HEK293 (cell line): ENCODE results near the gene IPCEF1.

Experiments
- CTCF ChIA-PET: fragments of 350-600 bp; formaldehyde crosslinking; extraction: SDS; loops from one replicate; lab custom pipeline; 2021; ENCODE audit warnings: antibody characterized with exemption; lab: Yijun Ruan, JAX
- POLR2A ChIA-PET: fragments of 300-600 bp; formaldehyde crosslinking; extraction: SDS; loops from one replicate; lab custom pipeline; 2020; ENCODE audit warnings: antibody characterized with exemption, inconsistent platforms; lab: Yijun Ruan, JAX
- H3K27ac ChIP-seq: fragments of 200-500 bp; sonication (Bioruptor generic); 2 replicates; pipeline ENCODE4 v1.5.1; 2014; ENCODE audit warnings: low read depth, low read length, control low read depth, inconsistent platforms; ENCODE audit errors: extremely low read depth
- H3K36me3 ChIP-seq, 2 experiments: fragments of 200-500 bp in 1 of 2; sonication (Bioruptor generic) in 1 of 2; 1 replicate in 1 of 2; 2 replicates in 1 of 2; pipeline ENCODE4 v1.5.1; 2014 to 2017; ENCODE audit warnings: inconsistent platforms in 2 of 2, low read length in 2 of 2; ENCODE audit not compliant: control insufficient read depth in 2 of 2, insufficient read depth in 1 of 2
- H3K4me1 ChIP-seq: fragments of 200-500 bp; sonication (Bioruptor generic); 2 replicates; pipeline ENCODE4 v1.5.1; 2014; ENCODE audit warnings: mild to moderate bottlenecking, low read length, inconsistent platforms; ENCODE audit not compliant: control insufficient read depth, insufficient read depth
- H3K4me3 ChIP-seq: 2 replicates; pipeline ENCODE4 v1.5.1; 2011; ENCODE audit warnings: low read depth, mild to moderate bottlenecking, control low read depth, low read length, moderate library complexity
- H3K9me3 ChIP-seq: fragments of 200-500 bp; sonication (Bioruptor generic); 2 replicates; pipeline ENCODE4 v1.5.1; 2014; ENCODE audit warnings: low read depth, low read length, inconsistent platforms; ENCODE audit not compliant: control insufficient read depth, insufficient read depth
- KLF1 ChIP-seq: fragments of 450-650 bp; formaldehyde crosslinking; IDR thresholded peaks from 2 replicates; pipeline ENCODE4 v1.5.1; 2016; ENCODE audit warnings: missing biosample characterization, missing genetic modification characterization
- MYNN ChIP-seq: fragments of 450-650 bp; formaldehyde crosslinking; IDR thresholded peaks from 2 replicates; pipeline ENCODE4 v1.5.1; 2016; ENCODE audit warnings: missing biosample characterization, missing genetic modification characterization, borderline replicate concordance
- OSR2 ChIP-seq: fragments of 450-650 bp; formaldehyde crosslinking; IDR thresholded peaks from 2 replicates; pipeline ENCODE4 v1.5.1; 2016; ENCODE audit warnings: missing biosample characterization, missing genetic modification characterization
- WT1 ChIP-seq: fragments of 450-650 bp; formaldehyde crosslinking; IDR thresholded peaks from 2 replicates; pipeline ENCODE4 v1.5.1; 2016; ENCODE audit warnings: missing biosample characterization, missing genetic modification characterization
- ZNF140 ChIP-seq: fragments of 450-650 bp; formaldehyde crosslinking; IDR thresholded peaks from 2 replicates; pipeline ENCODE4 v1.5.1; 2016; ENCODE audit warnings: missing biosample characterization, missing genetic modification characterization
- ZNF2 ChIP-seq: fragments of 450-650 bp; formaldehyde crosslinking; IDR thresholded peaks from 2 replicates; pipeline ENCODE4 v1.5.1; 2016; ENCODE audit warnings: missing biosample characterization, missing genetic modification characterization
- ZNF530 ChIP-seq: fragments of 450-650 bp; formaldehyde crosslinking; IDR thresholded peaks from 2 replicates; pipeline ENCODE4 v1.5.1; 2016; ENCODE audit warnings: low read depth, missing biosample characterization, missing genetic modification characterization
- ZNF600 ChIP-seq: fragments of 450-650 bp; formaldehyde crosslinking; IDR thresholded peaks from 2 replicates; pipeline ENCODE4 v1.5.1; 2016; ENCODE audit warnings: missing biosample characterization, missing genetic modification characterization
- ZNF629 ChIP-seq: fragments of 450-650 bp; formaldehyde crosslinking; IDR thresholded peaks from 2 replicates; pipeline ENCODE4 v1.5.1; 2017; ENCODE audit warnings: missing biosample characterization, missing genetic modification characterization
- ZNF76 ChIP-seq: fragments of 450-650 bp; formaldehyde crosslinking; IDR thresholded peaks from 2 replicates; pipeline ENCODE4; 2016; ENCODE audit warnings: low read depth, missing biosample characterization, missing genetic modification characterization, borderline replicate concordance
- ZNF785 ChIP-seq: fragments of 450-650 bp; formaldehyde crosslinking; IDR thresholded peaks from 2 replicates; pipeline ENCODE4 v1.5.1; 2016; ENCODE audit warnings: missing biosample characterization, missing genetic modification characterization
- ZXDB ChIP-seq: fragments of 450-650 bp; formaldehyde crosslinking; IDR thresholded peaks from 2 replicates; pipeline ENCODE4 v1.5.1; 2016; ENCODE audit warnings: missing biosample characterization, missing genetic modification characterization
- TF ChIP-seq, protein P1 (sequence below): fragments of 450-650 bp; formaldehyde crosslinking; IDR thresholded peaks from 2 replicates; pipeline ENCODE4 v1.5.1; 2016; ENCODE audit warnings: missing biosample characterization, missing genetic modification characterization
- TF ChIP-seq, protein P2 (sequence below): fragments of 450-650 bp; formaldehyde crosslinking; IDR thresholded peaks from 2 replicates; pipeline ENCODE4 v1.5.1; 2016; ENCODE audit warnings: missing biosample characterization, missing genetic modification characterization
- TF ChIP-seq, protein P3 (sequence below): fragments of 450-650 bp; formaldehyde crosslinking; IDR thresholded peaks from 2 replicates; pipeline ENCODE4 v1.5.1; 2016; ENCODE audit warnings: missing biosample characterization, missing genetic modification characterization, low read depth
- TF ChIP-seq, protein P4 (sequence below): fragments of 450-650 bp; formaldehyde crosslinking; IDR thresholded peaks from 2 replicates; pipeline ENCODE4 v1.5.1; 2017; ENCODE audit warnings: missing biosample characterization, missing genetic modification characterization

IPCEF1 gene

DNA sequence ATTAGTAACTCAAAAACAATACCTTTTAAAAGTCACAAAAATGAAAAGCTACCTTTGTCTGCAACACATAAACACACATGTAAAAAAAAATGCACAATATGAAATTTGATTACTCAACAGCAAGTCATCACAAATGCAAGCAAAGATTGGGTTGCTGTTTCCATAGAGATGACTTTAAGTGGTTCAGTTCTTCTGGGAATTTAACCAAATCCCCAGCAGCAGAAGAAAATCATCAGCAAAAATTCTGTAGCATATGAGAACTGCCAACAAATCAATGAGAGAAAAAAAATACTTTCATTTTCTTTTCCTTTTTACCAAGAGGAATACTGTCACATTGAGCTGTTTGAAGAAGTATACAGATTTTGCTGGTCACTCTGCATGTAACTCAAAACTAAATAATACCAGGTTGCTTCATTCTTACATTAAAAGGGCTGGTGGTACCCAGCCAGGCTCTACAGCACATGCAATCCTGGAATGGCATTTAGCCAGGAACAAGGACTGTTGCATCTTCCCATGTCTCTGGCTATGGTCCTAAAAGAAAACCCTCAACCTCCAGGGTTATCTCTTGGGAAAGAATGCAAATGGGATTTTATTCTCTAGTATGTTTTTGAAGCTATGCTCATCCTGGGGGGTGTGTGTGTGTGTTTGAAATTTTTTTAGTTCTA lies 159.3 kb downstream of the IPCEF1 start:
- POLR2A ChIA-PET = no interaction called here
- H3K9me3 ChIP-seq = no peaks in the 10 kb centered on the region
- TF ChIP-seq, protein P1, sequence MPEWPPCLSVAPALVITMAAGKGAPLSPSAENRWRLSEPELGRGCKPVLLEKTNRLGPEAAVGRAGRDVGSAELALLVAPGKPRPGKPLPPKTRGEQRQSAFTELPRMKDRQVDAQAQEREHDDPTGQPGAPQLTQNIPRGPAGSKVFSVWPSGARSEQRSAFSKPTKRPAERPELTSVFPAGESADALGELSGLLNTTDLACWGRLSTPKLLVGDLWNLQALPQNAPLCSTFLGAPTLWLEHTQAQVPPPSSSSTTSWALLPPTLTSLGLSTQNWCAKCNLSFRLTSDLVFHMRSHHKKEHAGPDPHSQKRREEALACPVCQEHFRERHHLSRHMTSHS (tag by site-specific recombination) = no peak
- TF ChIP-seq KLF1 (tag by site-specific recombination) (no peak), ZNF2 (tag by site-specific recombination) (no peak), ZNF629 (tag by site-specific recombination) (no peak), ZXDB (tag by site-specific recombination) (no peak)
- TF ChIP-seq, protein P2, sequence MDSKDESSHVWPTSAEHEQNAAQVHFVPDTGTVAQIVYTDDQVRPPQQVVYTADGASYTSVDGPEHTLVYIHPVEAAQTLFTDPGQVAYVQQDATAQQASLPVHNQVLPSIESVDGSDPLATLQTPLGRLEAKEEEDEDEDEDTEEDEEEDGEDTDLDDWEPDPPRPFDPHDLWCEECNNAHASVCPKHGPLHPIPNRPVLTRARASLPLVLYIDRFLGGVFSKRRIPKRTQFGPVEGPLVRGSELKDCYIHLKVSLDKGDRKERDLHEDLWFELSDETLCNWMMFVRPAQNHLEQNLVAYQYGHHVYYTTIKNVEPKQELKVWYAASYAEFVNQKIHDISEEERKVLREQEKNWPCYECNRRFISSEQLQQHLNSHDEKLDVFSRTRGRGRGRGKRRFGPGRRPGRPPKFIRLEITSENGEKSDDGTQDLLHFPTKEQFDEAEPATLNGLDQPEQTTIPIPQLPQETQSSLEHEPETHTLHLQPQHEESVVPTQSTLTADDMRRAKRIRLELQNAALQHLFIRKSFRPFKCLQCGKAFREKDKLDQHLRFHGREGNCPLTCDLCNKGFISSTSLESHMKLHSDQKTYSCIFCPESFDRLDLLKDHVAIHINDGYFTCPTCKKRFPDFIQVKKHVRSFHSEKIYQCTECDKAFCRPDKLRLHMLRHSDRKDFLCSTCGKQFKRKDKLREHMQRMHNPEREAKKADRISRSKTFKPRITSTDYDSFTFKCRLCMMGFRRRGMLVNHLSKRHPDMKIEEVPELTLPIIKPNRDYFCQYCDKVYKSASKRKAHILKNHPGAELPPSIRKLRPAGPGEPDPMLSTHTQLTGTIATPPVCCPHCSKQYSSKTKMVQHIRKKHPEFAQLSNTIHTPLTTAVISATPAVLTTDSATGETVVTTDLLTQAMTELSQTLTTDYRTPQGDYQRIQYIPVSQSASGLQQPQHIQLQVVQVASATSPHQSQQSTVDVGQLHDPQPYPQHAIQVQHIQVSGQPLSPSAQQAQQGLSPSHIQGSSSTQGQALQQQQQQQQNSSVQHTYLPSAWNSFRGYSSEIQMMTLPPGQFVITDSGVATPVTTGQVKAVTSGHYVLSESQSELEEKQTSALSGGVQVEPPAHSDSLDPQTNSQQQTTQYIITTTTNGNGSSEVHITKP = no peak
- no peaks in the 10 kb centered on the region for H3K36me3 ChIP-seq
- H3K4me1 ChIP-seq = no peaks in the 10 kb centered on the region
- CTCF ChIA-PET = interaction anchor here (1.0 kb wide), 1 partner anchor 14 kb away, joined by 3 read pairs; no protein-coding TSS in a partner anchor
- no peak overlapping the region for H3K4me3 ChIP-seq
- no peak overlapping the region for H3K27ac ChIP-seq

DNA sequence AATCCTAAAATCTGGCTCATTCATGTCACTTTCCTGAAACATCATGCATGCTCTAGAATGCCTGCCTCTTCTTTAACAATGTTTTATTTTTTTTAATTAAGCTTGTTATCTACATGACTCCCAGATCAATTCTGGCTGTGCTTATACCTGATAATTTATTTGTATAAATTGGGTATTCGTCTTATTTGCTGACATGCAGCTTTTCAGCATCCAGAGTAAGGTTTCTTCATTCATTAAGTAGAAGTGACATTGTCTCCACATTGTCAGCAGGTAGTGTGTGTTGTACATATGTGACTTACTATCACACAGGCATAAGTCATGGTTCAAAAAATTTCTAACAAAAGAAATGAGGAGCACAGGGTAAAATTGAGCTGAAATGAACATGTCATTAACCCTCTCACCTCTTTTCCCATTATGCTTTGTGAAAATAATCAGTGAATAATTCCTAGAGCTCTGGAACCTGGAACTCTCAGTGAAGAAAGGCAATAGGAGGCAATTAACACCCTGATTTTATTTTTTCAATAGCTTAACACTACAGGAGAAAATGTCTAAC lies 160.2 kb downstream of the IPCEF1 start:
- Histone ChIP-seq H3K36me3 (no peaks in the 10 kb centered on the region), H3K9me3 (no peaks in the 10 kb centered on the region), H3K4me1 (no peaks in the 10 kb centered on the region), H3K4me3 (no peak overlapping the region), H3K27ac (no peak overlapping the region)
- CTCF ChIA-PET = interaction anchor here (0.6 to 1.0 kb wide), 5 partner anchors 13 to 1185 kb away, joined by 3 to 4 read pairs (median 3); no protein-coding TSS in a partner anchor
- POLR2A ChIA-PET = interaction anchor here (0.6 kb wide), 1 partner anchor 39 kb away, joined by 3 read pairs; no protein-coding TSS in a partner anchor
- TF ChIP-seq ZNF600 (tag by site-specific recombination) (no peak), ZNF140 (tag by site-specific recombination) (no peak), ZNF785 (no peak), ZNF530 (tag by site-specific recombination) (no peak), WT1 (tag by site-specific recombination) (no peak), OSR2 (tag by site-specific recombination) (no peak), MYNN (tag by site-specific recombination) (no peak), ZNF76 (tag by site-specific recombination) (no peak)
- TF ChIP-seq, protein P3, sequence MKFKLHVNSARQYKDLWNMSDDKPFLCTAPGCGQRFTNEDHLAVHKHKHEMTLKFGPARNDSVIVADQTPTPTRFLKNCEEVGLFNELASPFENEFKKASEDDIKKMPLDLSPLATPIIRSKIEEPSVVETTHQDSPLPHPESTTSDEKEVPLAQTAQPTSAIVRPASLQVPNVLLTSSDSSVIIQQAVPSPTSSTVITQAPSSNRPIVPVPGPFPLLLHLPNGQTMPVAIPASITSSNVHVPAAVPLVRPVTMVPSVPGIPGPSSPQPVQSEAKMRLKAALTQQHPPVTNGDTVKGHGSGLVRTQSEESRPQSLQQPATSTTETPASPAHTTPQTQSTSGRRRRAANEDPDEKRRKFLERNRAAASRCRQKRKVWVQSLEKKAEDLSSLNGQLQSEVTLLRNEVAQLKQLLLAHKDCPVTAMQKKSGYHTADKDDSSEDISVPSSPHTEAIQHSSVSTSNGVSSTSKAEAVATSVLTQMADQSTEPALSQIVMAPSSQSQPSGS = no peak
- TF ChIP-seq, protein P4, sequence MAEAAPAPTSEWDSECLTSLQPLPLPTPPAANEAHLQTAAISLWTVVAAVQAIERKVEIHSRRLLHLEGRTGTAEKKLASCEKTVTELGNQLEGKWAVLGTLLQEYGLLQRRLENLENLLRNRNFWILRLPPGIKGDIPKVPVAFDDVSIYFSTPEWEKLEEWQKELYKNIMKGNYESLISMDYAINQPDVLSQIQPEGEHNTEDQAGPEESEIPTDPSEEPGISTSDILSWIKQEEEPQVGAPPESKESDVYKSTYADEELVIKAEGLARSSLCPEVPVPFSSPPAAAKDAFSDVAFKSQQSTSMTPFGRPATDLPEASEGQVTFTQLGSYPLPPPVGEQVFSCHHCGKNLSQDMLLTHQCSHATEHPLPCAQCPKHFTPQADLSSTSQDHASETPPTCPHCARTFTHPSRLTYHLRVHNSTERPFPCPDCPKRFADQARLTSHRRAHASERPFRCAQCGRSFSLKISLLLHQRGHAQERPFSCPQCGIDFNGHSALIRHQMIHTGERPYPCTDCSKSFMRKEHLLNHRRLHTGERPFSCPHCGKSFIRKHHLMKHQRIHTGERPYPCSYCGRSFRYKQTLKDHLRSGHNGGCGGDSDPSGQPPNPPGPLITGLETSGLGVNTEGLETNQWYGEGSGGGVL (tag by site-specific recombination) = no peak
